ENCODE data around the gene ACP4.

ACP4 gene

GRCh38 chr19:50820086-50820485 is 29.9 kb downstream of the ACP4 start:
- peak; percentile 79 for FAIRE-seq

GRCh38 chr19:50820549-50821247 is 30.5 kb downstream of the ACP4 start:
- peak; percentile 85 for FAIRE-seq
- DNase-seq (ENCODE audit: insufficient read length, low spot score), result no peak

More at GRCh38 chr19:50820086-50820485, 29.9 kb downstream of the ACP4 start:
- no peak for DNase-seq (ENCODE audit: insufficient read length, low spot score)

DNA sequence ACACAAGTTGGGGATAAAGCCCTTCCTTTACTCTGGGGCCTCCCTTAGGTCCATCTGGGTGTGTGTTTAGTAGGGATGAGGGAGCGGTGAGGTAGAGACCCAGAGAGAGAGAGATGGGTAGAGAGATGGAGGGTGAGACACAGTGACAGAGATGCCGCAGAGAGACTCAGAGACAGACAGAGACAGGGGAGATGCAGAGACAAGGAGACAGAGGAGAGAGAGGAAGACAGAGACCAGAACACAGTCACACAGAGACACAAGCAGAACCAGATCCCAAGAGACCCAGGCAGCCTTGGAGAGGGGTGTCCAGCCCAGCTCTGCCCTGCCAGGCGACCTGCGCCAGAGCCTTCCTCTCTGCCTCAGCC is 31.0 kb downstream of the ACP4 start:
- FAIRE-seq, result no peak

DNA sequence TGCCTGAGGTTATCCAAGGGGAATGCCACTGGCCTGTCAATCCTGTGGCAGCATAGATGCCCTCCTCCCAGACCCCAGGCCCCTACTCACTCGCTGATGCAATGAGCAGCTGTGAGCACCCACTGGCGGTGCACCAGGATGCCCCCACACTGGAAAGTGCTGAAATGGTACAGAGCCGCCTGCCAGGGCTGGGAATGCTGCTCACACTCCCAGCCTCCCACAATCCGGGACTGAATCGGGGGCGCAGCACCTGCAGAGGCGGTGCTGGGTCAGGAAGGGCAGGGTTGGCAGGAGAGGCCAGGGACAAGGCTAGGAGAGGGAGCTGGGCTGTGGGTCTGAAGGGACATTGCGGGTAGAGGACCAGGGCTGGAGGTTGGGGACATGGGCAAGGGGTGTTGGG is 31.4 kb downstream of the ACP4 start:
- FAIRE-seq (no peak), DNase-seq (ENCODE audit: insufficient read length, low spot score) (no peak)

More for the DNA sequence above, 31.0 kb downstream of the ACP4 start:
- DNase-seq (ENCODE audit: insufficient read length, low spot score), result no peak

- no peak for DNase-seq (ENCODE audit: insufficient read length, low spot score)
- no peak for FAIRE-seq
Observed at GRCh38 chr19:50822661-50823208, 32.5 kb downstream of the ACP4 start.

- DNase-seq (ENCODE audit: insufficient read length, low spot score) (no peak), FAIRE-seq (no peak)
Observed at GRCh38 chr19:50823389-50824042, 33.3 kb downstream of the ACP4 start, which contains the start of gene KLK1. Gene KLK1, minus strand, starts transcription at chr19:50823787. Its CDS starts 39 bp downstream, at chr19:50823748.

DNA sequence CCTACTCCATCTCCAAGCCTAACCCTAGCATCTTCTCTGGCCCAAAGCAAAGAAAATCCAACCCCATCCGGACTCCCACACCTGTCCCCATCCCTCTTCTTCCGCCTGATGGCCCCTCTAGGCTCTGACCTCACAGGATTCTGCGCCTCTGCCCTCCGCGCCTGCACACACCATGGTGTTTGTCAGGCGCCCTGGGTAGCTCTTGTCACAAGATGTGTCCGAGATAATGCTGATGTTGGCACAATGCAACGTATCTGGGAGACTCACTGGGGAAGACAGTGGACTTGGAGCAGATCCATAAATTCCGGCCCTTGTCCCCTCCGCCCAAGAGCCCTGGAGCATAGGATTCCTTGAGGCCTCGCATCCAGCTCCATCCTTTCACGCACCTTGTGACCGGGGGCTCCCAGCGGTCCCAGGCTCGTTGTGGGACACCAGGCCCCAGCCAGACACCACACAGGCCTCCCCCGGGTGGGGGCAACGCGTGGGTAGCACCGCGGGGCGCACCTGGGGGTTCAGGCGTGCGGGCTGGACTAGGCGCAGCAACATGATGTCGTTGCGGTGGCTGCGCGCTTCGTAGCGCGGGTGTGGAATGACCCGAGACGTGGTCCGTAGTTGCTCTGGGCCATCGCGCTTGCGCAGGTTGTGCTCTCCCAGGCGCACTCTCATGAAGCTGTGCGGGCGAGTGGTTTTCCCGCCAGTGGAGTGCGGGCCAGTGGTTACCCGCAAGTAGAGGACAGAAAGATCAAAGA is 36.5 kb downstream of the ACP4 start:
- FAIRE-seq (no peak), DNase-seq (ENCODE audit: insufficient read length, low spot score) (no peak)

GRCh38 chr19:50827476-50827875 is 37.3 kb downstream of the ACP4 start:
- DNase-seq (ENCODE audit: insufficient read length, low spot score) (no peak), FAIRE-seq (no peak)

GRCh38 chr19:50829801-50830200 is 39.6 kb downstream of the ACP4 start:
- FAIRE-seq, result no peak

DNA sequence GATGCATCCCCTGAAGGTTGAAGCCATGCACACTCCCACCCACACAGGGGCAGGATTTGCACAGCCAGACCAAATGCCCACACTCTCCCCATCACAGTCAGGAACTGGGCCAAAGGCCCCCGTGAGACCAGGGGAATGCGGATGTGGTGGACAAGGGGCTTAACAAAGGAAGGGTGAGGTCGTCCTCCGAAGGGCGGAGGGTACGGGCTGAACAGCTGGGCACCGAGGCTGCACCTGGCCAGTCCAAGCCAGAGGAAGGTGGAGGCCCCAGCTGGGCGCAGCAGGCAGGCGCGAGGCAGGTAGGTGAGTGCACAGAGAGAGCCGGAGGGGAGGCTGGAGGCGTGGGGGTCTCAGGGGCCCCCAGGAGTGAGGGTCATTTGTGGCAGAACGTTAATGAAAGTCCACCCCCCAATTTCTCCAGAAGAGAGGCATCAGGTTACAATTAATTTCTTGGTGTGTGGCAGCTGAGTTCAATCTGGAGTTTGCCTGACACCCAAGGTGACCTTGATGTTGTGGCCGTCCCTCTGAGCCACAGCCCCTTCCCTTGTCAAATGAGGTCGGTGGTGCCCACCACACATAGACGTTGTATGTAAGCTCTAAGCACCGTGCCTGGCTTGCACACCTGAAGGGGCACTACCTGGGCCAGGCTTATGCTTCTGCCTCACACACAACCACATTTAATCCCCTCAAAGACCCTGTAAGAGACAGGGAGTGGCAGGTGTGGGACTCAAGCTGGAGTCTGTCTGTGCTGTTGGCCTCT is 40.2 kb downstream of the ACP4 start:
- FAIRE-seq, result no peak
- DNase-seq (ENCODE audit: insufficient read length, low spot score), result no peak

More at GRCh38 chr19:50829801-50830200, 39.6 kb downstream of the ACP4 start:
- no peak for DNase-seq (ENCODE audit: insufficient read length, low spot score)

- no peak for FAIRE-seq
- DNase-seq (ENCODE audit: insufficient read length, low spot score), result no peak
Observed at GRCh38 chr19:50831026-50831396, 40.8 kb downstream of the ACP4 start.

DNA sequence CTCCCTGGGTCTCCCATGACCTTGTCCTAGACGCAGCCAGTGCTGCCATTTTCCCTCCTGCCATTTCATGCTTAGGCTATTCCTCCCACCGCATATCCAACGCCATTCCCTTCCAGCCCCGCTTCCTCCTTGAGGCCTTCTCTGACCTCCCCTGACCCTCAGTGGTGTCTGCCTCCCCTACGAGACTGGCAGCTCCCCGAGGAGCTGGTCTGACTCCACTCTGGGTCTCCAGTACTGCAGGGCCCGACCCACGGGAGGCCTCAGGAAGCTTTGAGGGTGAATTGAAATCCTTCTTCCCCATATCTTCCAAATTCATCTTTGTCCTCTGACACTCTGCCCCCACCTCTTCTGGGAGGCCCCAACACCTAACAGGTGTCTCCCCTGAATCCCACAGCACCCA is 42.5 kb downstream of the ACP4 start:
- DNase-seq (ENCODE audit: insufficient read length, low spot score) (no peak), FAIRE-seq (no peak)

GRCh38 chr19:50833117-50833801 is 43.0 kb downstream of the ACP4 start, which contains the start of gene KLK15:
Gene KLK15, minus strand, starts transcription at chr19:50833574. Its CDS starts 2,082 bp downstream, at chr19:50831492.
- FAIRE-seq (no peak), DNase-seq (ENCODE audit: insufficient read length, low spot score) (no peak)

GRCh38 chr19:50833802-50834167 is 43.6 kb downstream of the ACP4 start:
- FAIRE-seq, result no peak
- no peak for DNase-seq (ENCODE audit: insufficient read length, low spot score)

GRCh38 chr19:50835103-50835784 is 45.0 kb downstream of the ACP4 start:
- no peak for FAIRE-seq

GRCh38 chr19:50835785-50836542 is 45.7 kb downstream of the ACP4 start:
- FAIRE-seq (no peak), DNase-seq (ENCODE audit: insufficient read length, low spot score) (peak; percentile 85)

More at GRCh38 chr19:50835103-50835784, 45.0 kb downstream of the ACP4 start:
- DNase-seq (ENCODE audit: insufficient read length, low spot score), result no peak

DNA sequence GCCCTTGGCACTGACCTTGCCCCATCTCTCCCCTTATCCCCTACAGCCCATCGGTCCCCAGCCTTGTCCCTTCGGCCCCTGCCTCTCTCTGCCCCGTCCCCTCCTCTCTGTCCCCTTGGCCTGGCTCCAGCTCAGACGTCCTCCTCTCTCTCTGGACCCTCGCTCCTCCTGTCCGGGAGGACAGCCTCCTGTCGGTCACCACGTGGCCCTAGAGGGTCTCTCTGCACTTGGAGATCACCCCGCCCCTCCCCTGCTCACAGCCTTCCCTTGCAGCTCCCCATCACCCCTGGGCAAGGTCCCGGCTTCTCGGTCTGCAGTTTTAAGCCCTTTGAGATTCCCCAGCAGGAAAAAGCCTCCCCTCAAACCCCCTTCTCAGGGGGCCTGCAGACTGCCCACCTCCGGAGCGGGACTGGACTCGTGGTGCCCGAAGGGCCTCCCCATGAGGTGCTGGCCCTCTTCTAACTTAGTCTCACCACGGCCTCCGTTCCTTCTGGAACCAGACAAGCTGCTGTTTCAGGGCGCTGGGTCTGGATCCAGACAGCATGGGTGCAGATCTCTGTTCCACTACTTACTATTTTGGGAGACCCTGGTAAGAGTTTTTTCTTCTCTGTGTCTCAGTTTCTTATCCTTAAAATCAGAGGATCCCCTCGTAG is 46.5 kb downstream of the ACP4 start:
- FAIRE-seq, result no peak
- DNase-seq (ENCODE audit: insufficient read length, low spot score), result no peak

DNA sequence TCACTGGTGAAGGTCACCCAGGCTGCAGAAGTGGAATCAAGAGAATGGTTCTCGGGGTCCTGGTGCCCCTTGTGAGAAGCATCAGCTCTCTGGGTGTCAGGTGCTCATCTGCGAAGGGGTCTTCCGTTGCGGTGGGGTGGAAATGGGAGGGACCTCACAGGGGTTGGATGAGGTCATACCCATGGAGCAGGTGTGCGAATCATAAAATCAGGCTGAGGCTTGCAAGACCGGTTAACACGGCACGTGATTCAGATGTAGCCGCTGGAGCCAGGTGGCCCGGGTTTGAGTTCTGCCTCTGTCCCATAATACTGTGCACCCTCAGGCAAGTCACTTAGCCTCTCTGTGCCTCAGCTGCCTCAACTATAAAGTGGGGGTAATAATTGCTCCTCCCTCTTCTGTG is 47.1 kb downstream of the ACP4 start:
- DNase-seq (ENCODE audit: insufficient read length, low spot score), result no peak
- FAIRE-seq, result no peak
